Loucy (cell line): ENCODE results near the gene NOD2.

Source experiments
- EZH2phosphoT487 ChIP-seq: fragments of 200-600 bp; IDR thresholded peaks from 2 replicates; pipeline ENCODE4 v1.6.1; 2018; ENCODE audit warnings: antibody characterized with exemption, mild to moderate bottlenecking, moderate library complexity, borderline replicate concordance
- TF ChIP-seq, protein P1 (sequence below): fragments of 200-600 bp; sonication (generic); conservative IDR thresholded peaks from 2 replicates; pipeline ENCODE4 v1.5.1; 2014; ENCODE audit warnings: mild to moderate bottlenecking, antibody characterized with exemption, low read length

- TF ChIP-seq, protein P1, sequence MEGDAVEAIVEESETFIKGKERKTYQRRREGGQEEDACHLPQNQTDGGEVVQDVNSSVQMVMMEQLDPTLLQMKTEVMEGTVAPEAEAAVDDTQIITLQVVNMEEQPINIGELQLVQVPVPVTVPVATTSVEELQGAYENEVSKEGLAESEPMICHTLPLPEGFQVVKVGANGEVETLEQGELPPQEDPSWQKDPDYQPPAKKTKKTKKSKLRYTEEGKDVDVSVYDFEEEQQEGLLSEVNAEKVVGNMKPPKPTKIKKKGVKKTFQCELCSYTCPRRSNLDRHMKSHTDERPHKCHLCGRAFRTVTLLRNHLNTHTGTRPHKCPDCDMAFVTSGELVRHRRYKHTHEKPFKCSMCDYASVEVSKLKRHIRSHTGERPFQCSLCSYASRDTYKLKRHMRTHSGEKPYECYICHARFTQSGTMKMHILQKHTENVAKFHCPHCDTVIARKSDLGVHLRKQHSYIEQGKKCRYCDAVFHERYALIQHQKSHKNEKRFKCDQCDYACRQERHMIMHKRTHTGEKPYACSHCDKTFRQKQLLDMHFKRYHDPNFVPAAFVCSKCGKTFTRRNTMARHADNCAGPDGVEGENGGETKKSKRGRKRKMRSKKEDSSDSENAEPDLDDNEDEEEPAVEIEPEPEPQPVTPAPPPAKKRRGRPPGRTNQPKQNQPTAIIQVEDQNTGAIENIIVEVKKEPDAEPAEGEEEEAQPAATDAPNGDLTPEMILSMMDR, result no peak
- no peak for TF ChIP-seq EZH2phosphoT487
These were observed 800 bp downstream of the NOD2 start for GRCh38 chr16:50694206-50694605.
